ENCODE measurements around the gene ZNF385D. TPM values are rescaled to one million over a fixed set of nuclear protein-coding genes. Genes with fewer than 3 reads are reported as not detected.

Gene ZNF385D
- total RNA-seq, 1 donor from 2014 or later: 32.0 TPM

GRCh38 chr3:21620511-21621155 lies 130.4 kb downstream of the ZNF385D start:
- no peak for DNase-seq (ENCODE audit: low spot score in 2 of 2)
- TF ChIP-seq CTCF (IDR thresholded peaks at IDR 0.05): no peak
- Histone ChIP-seq H3K9me3 (no peaks in the 10 kb centered on the region), H3K4me1 (peaks cover 0 to 7% of the 10 kb centered on the region in 2 donors), H3K27me3 (no peaks in the 10 kb centered on the region), H3K4me3 (no peak overlapping the region), H3K36me3 (no peaks in the 10 kb centered on the region), H3K27ac (no peak overlapping the region)
- intact Hi-C loops (cut with DNase I): no loop called here

GRCh38 chr3:21618695-21619094 lies 132.3 kb downstream of the ZNF385D start:
- no peaks in the 10 kb centered on the region for H3K9me3 ChIP-seq
- intact Hi-C loops (cut with DNase I): no loop called here
- H3K27me3 ChIP-seq: no peaks in the 10 kb centered on the region
- no peak for TF ChIP-seq CTCF (IDR thresholded peaks at IDR 0.05)
- no peaks in the 10 kb centered on the region for H3K36me3 ChIP-seq
- no peak overlapping the region for H3K27ac ChIP-seq
- no peak overlapping the region for H3K4me3 ChIP-seq
- DNase-seq (ENCODE audit: low spot score in 2 of 2): no peak
- peaks cover 0 to 7% of the 10 kb centered on the region in 2 donors for H3K4me1 ChIP-seq

- Histone ChIP-seq H3K4me3 (no peak overlapping the region), H3K4me1 (no peaks in the 10 kb centered on the region), H3K9me3 (no peaks in the 10 kb centered on the region), H3K27me3 (no peaks in the 10 kb centered on the region), H3K36me3 (no peaks in the 10 kb centered on the region), H3K27ac (no peak overlapping the region)
- DNase-seq (ENCODE audit: low spot score in 2 of 2): no peak
- intact Hi-C loops (cut with DNase I): no loop called here
- no peak for TF ChIP-seq CTCF (IDR thresholded peaks at IDR 0.05)
These were observed 137.5 kb downstream of the ZNF385D start for GRCh38 chr3:21613372-21614070.

GRCh38 chr3:21601178-21601577 lies 149.8 kb downstream of the ZNF385D start:
- no peaks in the 10 kb centered on the region for H3K4me1 ChIP-seq
- H3K27me3 ChIP-seq: no peaks in the 10 kb centered on the region
- TF ChIP-seq CTCF (IDR thresholded peaks at IDR 0.05): no peak
- intact Hi-C loops (cut with DNase I): no loop called here
- H3K27ac ChIP-seq: no peak overlapping the region
- H3K4me3 ChIP-seq: no peak overlapping the region
- H3K36me3 ChIP-seq: no peaks in the 10 kb centered on the region
- H3K9me3 ChIP-seq: no peaks in the 10 kb centered on the region
- no peak for DNase-seq (ENCODE audit: low spot score in 2 of 2)

GRCh38 chr3:21599890-21600289 lies 151.1 kb downstream of the ZNF385D start:
- Histone ChIP-seq H3K4me1 (no peaks in the 10 kb centered on the region), H3K27me3 (no peaks in the 10 kb centered on the region), H3K9me3 (no peaks in the 10 kb centered on the region), H3K36me3 (no peaks in the 10 kb centered on the region), H3K27ac (no peak overlapping the region), H3K4me3 (no peak overlapping the region)
- intact Hi-C loops (cut with DNase I): no loop called here
- no peak for TF ChIP-seq CTCF (IDR thresholded peaks at IDR 0.05)
- DNase-seq (ENCODE audit: low spot score in 2 of 2): no peak
